HepG2 (cell line): ENCODE measurements around the gene PIH1D2. TPM values are rescaled to one million over a fixed set of nuclear protein-coding genes. Genes with fewer than 3 reads are reported as not detected.

Source experiments
- ARID5B ChIP-seq: IDR thresholded peaks from 2 replicates; pipeline ENCODE4 v1.4.0; 2020; ENCODE audit warnings: mild to moderate bottlenecking, missing genetic modification reagents
- BORCS8-MEF2B ChIP-seq: sonication (generic); formaldehyde crosslinking; IDR thresholded peaks from 2 replicates; pipeline ENCODE4 v1.8.0; 2022; ENCODE audit warnings: mild to moderate bottlenecking, missing genetic modification reagents
- GPBP1L1 ChIP-seq: sonication (generic); formaldehyde crosslinking; IDR thresholded peaks from 2 replicates; pipeline ENCODE4 v1.5.0; 2020; ENCODE audit warnings: mild to moderate bottlenecking, missing genetic modification reagents
- MTERF4 ChIP-seq: sonication (generic); formaldehyde crosslinking; IDR thresholded peaks from 2 replicates; pipeline ENCODE4 v1.8.0; 2023; ENCODE audit warnings: mild to moderate bottlenecking, missing genetic modification reagents
- NFRKB ChIP-seq: fragments of 450-650 bp; IDR thresholded peaks from 2 replicates; pipeline ENCODE4 v1.6.1; 2017
- SRSF1 ChIP-seq: fragments of 200-400 bp; formaldehyde crosslinking; optimal IDR thresholded peaks from 2 replicates; pipeline ENCODE3; 2017; ENCODE audit warnings: mild to moderate bottlenecking, low read depth, low read length, moderate library complexity
- TBX2 ChIP-seq: sonication (generic); formaldehyde crosslinking; IDR thresholded peaks from 2 replicates; pipeline ENCODE4 v1.5.0; 2020; ENCODE audit warnings: missing genetic modification reagents, mild to moderate bottlenecking, borderline replicate concordance
- THAP11 ChIP-seq: IDR thresholded peaks from 2 replicates; pipeline ENCODE4 v1.6.1; 2016; ENCODE audit warnings: missing biosample characterization, missing genetic modification reagents
- TP53 ChIP-seq: sonication (generic); formaldehyde crosslinking; conservative IDR thresholded peaks from 2 replicates; pipeline ENCODE4 v1.4.0; 2020; ENCODE audit warnings: missing genetic modification reagents
- ZFAT ChIP-seq: sonication (generic); formaldehyde crosslinking; conservative IDR thresholded peaks from 2 replicates; pipeline ENCODE4 v1.8.1; 2023; ENCODE audit warnings: missing genetic modification reagents, inconsistent platforms
- ZFP36 ChIP-seq: fragments of 150-350 bp; IDR thresholded peaks from 2 replicates; pipeline ENCODE4 v1.6.1; 2018; ENCODE audit warnings: borderline replicate concordance, low read length, low read depth; ENCODE audit not compliant: partially characterized antibody
- ZKSCAN1 ChIP-seq: fragments of 150-350 bp; IDR thresholded peaks from 2 replicates; pipeline ENCODE4 v1.6.1; 2014; ENCODE audit warnings: low read length
- ZKSCAN8 ChIP-seq: IDR thresholded peaks from 2 replicates; pipeline ENCODE4 v1.6.1; 2016; ENCODE audit warnings: borderline replicate concordance, missing genetic modification reagents, missing compliant biosample characterization
- ZNF432 ChIP-seq: sonication (generic); formaldehyde crosslinking; IDR thresholded peaks from 2 replicates; pipeline ENCODE4 v1.5.0; 2020; ENCODE audit warnings: missing genetic modification reagents, mild to moderate bottlenecking, borderline replicate concordance
- ZNF510 ChIP-seq: sonication (generic); formaldehyde crosslinking; IDR thresholded peaks from 2 replicates; pipeline ENCODE4 v1.4.0; 2020; ENCODE audit warnings: low read depth, mild to moderate bottlenecking, missing genetic modification reagents
- ZNF563 ChIP-seq: sonication (generic); formaldehyde crosslinking; IDR thresholded peaks from 2 replicates; pipeline ENCODE4 v1.8.0; 2022; ENCODE audit warnings: mild to moderate bottlenecking, moderate library complexity, missing genetic modification reagents
- polyA plus RNA-seq, 8 experiments: library from polyadenylated mRNA; depleted of rRNA in 3 of 8; stranded (reverse) in 7 of 8; unstranded in 1 of 8; fragments of >200 nt; fragmentation: Illumina TruSeq in 4 of 8; extraction: Trizol in 4 of 8; gene quantifications; 2 replicates each; pipeline versions ENCODE4 v1.2.1 to v1.2.3, GENCODE V29; 2011 to 2016; ENCODE audit warnings: low read depth in 4 of 8, missing spikeins in 1 of 8, mixed read lengths in 1 of 8; ENCODE audit not compliant: insufficient read depth in 1 of 8
- total RNA-seq, 5 experiments: library from RNA; depleted of rRNA; stranded (reverse); fragments of >200 nt; fragmentation: Illumina TruSeq; extraction: Trizol; gene quantifications; 2 replicates each; pipeline ENCODE4 v1.2.3, GENCODE V29; 2016; ENCODE audit warnings: low read depth in 1 of 5
- TF ChIP-seq, protein P1 (sequence below): sonication (generic); formaldehyde crosslinking; IDR thresholded peaks from 2 replicates; pipeline ENCODE4 v1.5.1; 2020; ENCODE audit warnings: missing genetic modification reagents, mild to moderate bottlenecking, borderline replicate concordance
- TF ChIP-seq, protein P2 (sequence below): sonication (generic); formaldehyde crosslinking; IDR thresholded peaks from 2 replicates; pipeline ENCODE4 v1.4.0; 2020; ENCODE audit warnings: missing genetic modification reagents
- TF ChIP-seq, protein P3 (sequence below): conservative IDR thresholded peaks from 2 replicates; pipeline ENCODE4 v1.6.1; 2018; ENCODE audit warnings: missing genetic modification reagents

PIH1D2 gene
- total and polyA plus RNA-seq, 2 of the 13 experiments (the other 11 are each of a cell fraction or from before 2014, with no cell fraction given) = 0.49 to 2.7 TPM

DNA sequence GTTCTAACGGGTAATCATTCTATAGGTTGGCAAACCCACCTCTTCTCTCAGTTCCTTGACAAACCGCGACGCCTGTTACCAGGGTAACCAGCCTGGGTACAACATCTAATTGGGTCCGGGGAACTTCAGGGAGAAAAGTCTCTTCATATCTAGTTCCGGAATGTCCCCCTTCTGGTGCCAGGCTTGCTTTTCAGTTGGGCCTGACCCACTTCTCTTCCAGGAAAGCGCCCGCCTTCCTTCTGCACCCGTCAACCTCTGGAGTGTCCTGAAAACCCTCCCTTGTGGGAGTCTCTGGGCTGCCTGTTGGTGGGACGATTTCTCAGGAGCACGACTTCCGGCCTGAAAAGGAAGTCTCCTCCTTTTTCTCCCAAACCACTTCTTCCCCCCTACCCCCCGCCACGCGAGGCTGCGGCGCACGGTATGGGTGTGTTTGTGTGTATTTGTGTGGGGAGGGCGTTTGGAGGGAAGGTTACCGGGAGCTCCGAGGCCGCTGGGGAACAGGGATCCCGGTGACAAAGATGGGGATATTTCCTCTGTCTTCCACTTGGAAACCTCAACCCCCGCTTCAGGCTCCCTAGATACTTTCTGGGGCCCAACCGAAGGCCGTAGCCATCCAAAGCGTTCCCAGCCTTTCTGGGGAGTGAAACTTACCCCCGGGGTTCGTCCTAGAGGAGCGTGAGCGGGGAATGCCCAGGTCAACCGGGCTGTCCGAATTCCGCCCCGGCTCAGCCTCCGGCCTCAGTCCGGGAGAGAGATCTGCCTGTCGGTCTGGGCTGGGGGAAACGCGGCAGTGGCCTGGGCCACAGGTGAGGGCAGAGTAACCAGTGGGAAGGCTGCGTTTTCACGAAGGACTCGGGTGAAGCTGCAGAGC is at the start of gene PIH1D2, which contains the start of gene NKAPD1 (continued):
- TF ChIP-seq, protein P1, sequence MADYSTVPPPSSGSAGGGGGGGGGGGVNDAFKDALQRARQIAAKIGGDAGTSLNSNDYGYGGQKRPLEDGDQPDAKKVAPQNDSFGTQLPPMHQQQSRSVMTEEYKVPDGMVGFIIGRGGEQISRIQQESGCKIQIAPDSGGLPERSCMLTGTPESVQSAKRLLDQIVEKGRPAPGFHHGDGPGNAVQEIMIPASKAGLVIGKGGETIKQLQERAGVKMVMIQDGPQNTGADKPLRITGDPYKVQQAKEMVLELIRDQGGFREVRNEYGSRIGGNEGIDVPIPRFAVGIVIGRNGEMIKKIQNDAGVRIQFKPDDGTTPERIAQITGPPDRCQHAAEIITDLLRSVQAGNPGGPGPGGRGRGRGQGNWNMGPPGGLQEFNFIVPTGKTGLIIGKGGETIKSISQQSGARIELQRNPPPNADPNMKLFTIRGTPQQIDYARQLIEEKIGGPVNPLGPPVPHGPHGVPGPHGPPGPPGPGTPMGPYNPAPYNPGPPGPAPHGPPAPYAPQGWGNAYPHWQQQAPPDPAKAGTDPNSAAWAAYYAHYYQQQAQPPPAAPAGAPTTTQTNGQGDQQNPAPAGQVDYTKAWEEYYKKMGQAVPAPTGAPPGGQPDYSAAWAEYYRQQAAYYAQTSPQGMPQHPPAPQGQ = no peak
- TF ChIP-seq ZNF563 (CRISPR knock-in tag) (no peak), ZFAT (no peak), MTERF4 (CRISPR knock-in tag) (no peak), SRSF1 (peak; percentile 89), ZFP36 (no peak), THAP11 (CRISPR knock-in tag) (peak; percentile 87), TP53 (CRISPR knock-in tag) (no peak), NFRKB (no peak), ZNF510 (CRISPR knock-in tag) (no peak), ARID5B (CRISPR knock-in tag) (peak; percentile 35; the same call in 1 of the 2 replicates), GPBP1L1 (no peak), ZKSCAN8 (0 out of 2 replicates have a peak, but pooled peaks have one; percentile 63), BORCS8-MEF2B (no peak), TBX2 (CRISPR knock-in tag) (no peak; the same call in 1 of the 2 replicates), ZNF432 (CRISPR knock-in tag) (no peak), ZKSCAN1 (no peak)
- TF ChIP-seq, protein P2, sequence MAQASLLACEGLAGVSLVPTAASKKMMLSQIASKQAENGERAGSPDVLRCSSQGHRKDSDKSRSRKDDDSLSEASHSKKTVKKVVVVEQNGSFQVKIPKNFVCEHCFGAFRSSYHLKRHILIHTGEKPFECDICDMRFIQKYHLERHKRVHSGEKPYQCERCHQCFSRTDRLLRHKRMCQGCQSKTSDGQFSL (CRISPR knock-in tag) = no peak
- TF ChIP-seq, protein P3, sequence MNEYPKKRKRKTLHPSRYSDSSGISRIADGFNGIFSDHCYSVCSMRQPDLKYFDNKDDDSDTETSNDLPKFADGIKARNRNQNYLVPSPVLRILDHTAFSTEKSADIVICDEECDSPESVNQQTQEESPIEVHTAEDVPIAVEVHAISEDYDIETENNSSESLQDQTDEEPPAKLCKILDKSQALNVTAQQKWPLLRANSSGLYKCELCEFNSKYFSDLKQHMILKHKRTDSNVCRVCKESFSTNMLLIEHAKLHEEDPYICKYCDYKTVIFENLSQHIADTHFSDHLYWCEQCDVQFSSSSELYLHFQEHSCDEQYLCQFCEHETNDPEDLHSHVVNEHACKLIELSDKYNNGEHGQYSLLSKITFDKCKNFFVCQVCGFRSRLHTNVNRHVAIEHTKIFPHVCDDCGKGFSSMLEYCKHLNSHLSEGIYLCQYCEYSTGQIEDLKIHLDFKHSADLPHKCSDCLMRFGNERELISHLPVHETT = no peak
